Ammon's horn (tissue), 1 donor: ENCODE measurements around the gene PPL.

ENCODE experiments used
- DNase-seq: peaks from one replicate; pipeline ENCODE4 v3.0.0-alpha.2; 2016; ENCODE audit warnings: low spot score

PPL gene

GRCh38 chr16:4886151-4886550 lies 50.8 kb downstream of the PPL start:
- no peak for DNase-seq

DNA sequence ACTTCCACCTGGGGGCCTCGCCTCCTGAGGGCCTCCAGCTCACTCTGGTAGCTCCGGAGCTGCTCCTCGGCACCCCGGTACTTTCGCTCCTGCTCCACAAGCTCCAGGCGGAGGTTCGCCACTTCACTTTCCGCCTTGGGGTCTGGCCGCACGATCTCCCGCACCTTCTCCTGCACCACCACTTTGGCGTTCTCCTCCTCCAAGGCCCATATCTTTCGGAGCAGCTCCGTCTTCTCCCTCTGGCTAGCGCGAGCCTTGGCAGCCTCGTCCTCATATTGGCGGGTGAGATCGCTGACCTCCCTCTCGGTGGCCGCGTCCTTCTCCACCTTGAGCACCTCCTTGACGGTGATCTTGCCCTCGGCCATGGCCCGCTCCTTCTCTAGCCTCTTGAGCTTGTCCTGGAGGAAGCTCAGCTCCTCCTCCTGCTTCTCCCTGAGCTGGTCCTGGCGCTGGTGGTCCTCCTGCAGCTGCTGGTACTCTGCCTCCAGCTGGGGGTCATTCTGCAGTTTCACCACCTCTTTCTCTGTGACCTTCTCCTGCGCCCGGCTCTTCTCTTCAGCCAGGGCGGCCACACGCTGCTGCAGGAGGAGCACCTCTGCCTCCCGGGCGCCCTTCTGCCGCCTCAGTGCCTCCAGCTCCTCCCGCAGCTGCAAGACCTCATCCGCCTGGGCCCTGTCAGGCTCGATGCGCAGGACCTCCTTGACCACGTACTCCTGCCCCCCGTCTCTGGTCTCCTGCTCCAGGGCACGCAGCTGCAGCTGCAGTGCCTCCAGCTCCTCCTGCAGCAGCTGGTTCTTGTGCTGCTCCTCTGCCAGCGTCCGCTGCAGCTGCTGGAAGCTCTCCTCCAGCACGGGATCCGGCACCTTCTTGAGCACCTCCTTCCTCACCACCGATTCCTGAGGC lies 51.7 kb downstream of the PPL start:
- no peak for DNase-seq

DNA sequence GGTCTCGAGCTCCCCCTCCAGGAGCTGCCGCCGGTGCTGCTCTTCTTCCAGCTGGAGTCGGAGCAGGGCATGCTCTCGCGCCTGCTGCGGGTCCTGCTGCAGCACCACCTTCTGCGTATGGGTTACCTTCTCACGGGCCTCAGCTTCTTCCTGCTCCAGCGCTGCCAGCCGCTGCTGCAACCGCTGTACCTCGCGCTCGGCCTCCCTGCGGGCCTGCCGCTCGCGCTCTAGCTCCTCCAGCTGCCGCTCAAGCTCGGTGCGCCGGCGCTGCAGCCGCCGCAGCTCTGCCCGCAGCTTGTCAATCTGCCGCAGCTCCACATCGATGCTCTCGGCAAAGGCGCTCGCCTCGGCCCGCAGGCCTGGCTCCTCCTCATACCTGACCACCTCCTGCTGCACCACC lies 52.7 kb downstream of the PPL start:
- no peak for DNase-seq

- DNase-seq: no peak
These were observed 53.4 kb downstream of the PPL start for GRCh38 chr16:4883501-4883900.

DNA sequence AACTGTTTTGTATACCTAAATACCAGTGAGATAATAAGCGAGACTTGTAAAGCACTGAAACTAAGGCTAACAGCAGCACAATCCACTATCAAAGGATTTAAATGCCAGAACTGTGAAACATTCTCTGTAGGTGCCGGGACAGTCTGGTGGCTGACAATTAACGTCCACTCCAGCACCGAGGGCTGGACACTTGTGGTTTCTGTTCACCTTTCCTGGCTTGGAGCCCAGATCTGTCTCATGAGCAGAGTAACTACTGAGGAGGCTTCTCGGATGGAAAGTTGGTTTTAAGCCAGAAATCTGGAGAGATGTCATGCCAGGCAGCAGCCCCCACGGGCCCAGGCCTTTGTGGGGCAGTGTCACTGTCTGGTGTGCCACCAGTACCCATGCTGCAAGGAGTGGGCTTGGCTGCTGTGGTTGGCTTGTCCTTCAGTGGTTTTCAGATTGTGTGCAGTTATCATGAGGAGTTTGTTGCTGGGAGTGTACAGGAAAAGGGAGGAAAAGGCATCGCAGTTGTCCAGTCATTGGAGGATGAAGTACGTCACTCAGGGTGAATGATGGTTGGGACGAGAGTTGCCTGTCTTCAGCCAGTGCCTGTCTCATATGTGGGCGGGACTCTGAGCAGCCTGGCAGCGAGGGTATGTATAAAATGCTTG lies 54.2 kb downstream of the PPL start:
- no peak for DNase-seq

DNA sequence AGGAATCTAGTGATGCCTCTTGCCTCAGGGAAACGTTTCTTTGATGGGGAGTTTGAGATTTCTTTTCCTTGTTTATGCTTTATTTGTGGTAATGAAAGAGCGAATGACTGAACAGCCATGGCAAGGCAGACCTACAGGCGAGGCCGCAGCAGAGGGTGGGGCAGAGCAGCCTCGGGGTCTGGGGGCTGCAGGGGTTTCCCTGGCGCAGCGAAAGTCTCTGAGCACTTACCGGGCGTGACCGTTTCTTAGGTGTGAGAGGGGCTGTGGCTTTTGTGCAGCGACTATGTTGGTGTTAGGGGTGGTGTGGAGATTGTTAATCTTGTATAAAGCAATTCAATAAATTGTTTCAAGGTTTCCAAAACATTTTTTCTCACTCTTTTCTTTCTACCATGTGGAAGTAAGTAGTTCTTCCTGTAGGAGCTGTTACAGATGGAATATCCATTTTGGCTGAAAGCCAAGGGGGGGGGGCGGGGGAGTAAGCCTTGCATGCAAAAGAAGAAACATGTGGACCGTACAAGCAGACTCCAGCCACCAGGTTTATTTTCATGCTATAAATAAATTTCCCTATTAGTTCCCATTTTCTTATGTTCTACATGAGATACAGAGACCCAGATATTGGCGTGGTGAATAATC lies 54.8 kb downstream of the PPL start:
- no peak for DNase-seq

GRCh38 chr16:4880006-4880580 lies 56.9 kb downstream of the PPL start:
- no peak for DNase-seq

GRCh38 chr16:4879049-4879448 lies 57.9 kb downstream of the PPL start:
- no peak for DNase-seq

GRCh38 chr16:4877380-4877685 lies 59.6 kb downstream of the PPL start:
- no peak for DNase-seq

GRCh38 chr16:4876646-4877379 lies 60.1 kb downstream of the PPL start:
- DNase-seq: no peak

- no peak for DNase-seq
These were observed 62.3 kb downstream of the PPL start for GRCh38 chr16:4874666-4875065.

DNA sequence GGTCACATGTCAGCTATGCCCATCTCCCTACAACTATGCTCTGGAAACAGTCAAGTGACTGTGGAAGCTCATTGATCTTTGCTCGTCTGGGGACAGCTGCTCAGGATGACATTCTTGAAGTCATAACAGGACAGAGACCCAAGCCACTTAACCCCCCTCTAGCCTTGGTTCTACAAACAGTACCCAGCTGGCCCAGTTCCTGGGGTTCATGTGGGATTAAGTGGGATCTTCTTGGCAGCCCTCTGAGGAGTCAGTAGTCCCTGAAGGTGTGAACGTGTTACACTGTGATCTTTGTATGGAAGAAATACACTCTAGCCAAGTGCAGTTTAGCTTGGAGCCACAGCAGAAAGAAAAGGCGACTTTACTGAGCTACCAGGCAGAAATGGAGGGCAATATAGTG lies 63.9 kb downstream of the PPL start:
- no peak for DNase-seq

GRCh38 chr16:4871071-4871470 lies 65.9 kb downstream of the PPL start:
- no peak for DNase-seq

- no peak for DNase-seq
These were observed 66.7 kb downstream of the PPL start for GRCh38 chr16:4870138-4870671.

DNA sequence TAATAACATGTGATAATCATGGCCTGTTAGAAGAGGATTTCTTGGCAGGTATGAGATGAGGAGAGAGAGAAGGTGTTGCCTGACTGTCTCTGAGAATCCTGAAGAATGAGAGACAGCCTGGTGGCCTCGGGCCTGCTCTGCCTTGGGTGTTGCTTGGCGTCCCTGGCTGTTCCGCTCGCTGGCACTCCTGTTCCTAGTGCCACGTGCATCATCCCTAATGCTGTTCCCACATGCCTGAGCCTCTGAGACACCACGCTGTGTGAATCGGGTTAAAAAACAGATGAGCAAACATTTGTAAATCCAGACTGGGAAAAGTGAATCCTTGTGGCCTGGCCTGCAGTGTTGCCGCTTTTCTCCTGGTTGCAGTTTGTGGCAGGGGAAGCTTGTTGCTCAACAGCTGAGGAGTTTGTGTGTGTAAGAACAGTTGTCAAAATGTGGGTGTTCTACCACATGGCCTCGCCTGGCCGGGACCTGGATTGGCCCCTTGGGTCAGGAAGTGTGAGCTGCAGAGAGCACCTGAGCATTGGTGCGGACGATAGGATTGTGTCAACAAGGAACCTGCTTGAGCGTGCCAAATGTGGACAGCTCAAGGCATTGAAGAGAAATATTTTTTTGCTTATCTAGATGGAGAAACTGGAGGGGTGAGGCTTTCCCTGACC lies 67.7 kb downstream of the PPL start:
- peak; percentile 43 for DNase-seq

DNA sequence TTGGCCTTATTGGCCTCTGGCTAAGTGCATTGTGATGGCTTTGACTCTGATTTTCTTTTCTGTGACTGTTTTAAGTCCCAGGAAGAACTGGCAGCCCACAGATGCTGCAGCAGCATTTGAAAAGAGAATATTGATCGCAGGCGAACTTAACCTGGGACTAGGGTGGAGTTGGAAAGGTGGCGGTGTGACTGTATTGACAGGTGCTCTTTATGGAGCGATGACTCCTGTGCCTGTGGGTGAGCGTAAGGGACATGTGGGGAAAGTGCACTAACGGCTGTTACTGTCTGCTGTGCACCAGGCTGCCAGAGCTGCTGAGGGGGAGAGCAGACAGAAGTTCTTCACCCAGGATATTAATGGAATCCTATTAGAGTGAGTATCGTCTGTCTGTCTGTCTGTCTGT lies 68.4 kb downstream of the PPL start:
- no peak for DNase-seq

GRCh38 chr16:4868026-4868425 lies 68.9 kb downstream of the PPL start:
- no peak for DNase-seq

GRCh38 chr16:4866586-4866985 lies 70.4 kb downstream of the PPL start:
- no peak for DNase-seq

DNA sequence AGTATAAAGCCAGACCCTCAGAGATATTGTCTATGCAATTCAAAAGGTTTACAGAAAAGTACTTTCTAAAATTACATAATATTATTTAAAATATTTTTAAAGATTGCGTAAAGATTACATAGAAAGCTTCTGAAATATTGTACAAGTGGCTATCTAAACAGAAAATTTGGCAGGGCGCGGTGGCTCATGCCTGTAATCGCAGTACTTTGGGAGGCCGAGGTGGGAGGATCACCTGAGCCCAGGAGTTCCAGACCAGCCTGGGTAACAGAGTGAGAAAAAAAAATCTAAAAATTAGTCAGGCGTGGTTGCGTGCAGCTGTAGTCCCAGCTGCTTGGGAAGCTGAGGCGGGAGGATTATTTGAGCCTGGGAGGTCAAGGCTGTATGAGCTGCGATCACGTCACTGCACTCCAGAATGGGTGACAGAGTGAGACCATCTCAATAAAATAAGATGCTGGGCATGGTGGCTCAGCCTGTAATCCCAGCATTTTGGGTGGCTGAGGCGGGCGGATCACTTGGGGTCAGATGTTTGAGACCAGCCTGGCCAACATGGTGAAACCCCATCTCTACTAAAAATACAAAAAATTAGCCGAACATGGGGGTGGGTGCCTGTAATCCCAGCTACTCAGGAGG lies 71.6 kb downstream of the PPL start:
- no peak for DNase-seq

DNA sequence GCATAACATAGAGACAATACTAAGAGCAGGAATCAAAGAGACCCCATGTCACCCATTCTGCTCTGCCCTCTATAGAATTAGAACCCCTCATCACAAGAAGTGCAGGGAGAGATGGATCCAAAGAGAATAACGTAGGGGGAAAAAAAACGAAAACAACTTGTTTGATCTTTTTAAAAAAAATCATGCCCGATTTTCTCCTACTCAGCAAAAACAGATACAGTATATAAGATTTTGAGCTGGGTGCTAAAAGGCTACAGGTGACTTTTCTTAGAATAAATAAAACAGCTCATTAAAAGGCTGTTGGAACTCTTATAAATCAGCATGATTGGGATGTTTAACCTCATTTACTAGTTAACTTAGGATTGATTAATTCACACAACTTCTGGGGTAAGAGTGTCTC lies 72.2 kb downstream of the PPL start:
- DNase-seq: no peak

- DNase-seq: no peak
These were observed 74.3 kb downstream of the PPL start for GRCh38 chr16:4862639-4863038.
